Measurements from ENCODE around the gene STAT2. TPM values are rescaled to one million over a fixed set of nuclear protein-coding genes. Genes with fewer than 3 reads are reported as not detected.
"Not testable (repeated sequence)": the region's sequence is repeated elsewhere in the genome, so short reads cannot be mapped to it uniquely, and the experiment has no call there.

Gene STAT2
- polyA plus RNA-seq, 3 donors from 2014 or later: 49.5 to 78.1 (median 61.4) TPM

DNA sequence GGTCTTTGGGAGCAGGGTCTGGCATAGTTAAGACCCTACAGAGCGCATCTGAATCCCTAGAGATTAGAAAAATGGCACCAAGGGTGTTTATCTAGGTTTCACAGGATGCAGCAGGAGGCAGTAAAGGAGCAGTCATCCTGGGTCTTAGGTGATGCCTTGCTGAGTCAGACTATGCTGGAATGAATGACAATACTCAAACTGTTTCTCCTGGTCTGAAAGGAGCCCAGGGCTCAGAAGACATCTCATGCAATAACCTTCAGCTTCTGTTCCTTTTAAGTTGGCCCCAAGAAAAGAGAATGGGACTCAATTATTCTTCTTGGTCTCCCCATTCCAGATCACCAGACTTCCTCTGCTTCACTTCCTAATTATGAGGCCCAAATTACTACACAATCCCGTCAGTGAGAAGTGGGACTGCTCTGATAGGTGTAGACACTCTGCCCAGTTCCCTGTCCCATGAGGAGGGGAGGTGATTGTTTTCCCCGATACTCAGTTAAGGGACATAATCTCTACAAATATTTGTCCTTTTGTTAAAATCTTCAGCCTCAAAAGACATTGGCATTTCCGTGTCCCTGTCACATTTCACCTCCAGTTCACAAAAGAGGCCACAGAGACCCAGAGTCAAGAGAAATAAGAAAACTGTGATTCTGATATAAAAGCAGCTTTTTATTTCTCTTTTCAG, 17.5 kb upstream of the STAT2 start:
- no peak for DNase-seq
- no peaks in the 10 kb centered on the region for H3K36me3 Mint-ChIP-seq
- no peaks in the 10 kb centered on the region for H3K4me1 Mint-ChIP-seq
- H3K9me3 Mint-ChIP-seq: no peaks in the 10 kb centered on the region
- H3K27ac Mint-ChIP-seq: no peak overlapping the region
- H3K4me3 Mint-ChIP-seq: no peak overlapping the region
- H3K27me3 Mint-ChIP-seq (ENCODE audit: low read depth in 3 of 3): peaks cover 0 to 11% (median 5%) of the 10 kb centered on the region in 3 donors

DNA sequence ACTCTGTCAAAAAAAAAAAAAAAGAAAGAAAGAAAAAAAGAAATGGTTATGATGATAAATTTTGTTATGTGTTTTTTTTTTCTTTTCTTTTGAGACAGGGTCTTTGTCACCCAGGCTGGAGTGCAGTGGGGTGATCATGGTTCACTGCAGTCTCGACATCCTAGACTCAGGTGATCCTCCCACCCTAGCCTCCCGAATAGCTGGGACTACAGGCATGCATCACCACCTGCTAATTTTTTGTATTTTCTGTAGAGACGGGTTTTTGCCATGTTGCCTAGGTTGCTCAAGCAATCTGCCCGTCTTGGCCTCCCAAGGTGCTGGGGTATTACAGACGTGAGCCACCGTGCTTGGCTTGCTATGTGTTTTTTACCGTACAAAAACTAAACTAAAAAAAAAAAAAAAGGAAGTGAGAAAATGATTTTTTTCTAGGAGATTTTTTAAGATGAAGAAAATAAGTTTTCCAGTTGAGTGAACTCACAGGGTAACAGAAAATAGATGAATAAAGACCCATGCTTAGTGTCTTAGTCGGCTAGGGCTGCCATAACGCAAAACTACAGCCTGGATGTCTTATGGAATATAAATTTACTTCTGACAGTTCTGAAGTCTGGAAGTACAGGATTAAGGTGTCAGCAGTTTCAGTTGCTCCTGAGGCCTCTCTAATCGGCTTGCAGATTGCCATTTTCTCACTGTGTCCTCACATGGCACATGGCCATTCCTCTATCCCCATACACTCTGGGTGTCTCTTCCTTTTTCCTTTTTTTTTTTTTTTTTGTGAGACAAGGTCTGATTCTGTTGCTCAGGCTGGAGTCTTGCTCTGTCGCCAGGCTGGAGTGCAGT, 15.9 kb upstream of the STAT2 start:
- Mint-ChIP-seq H3K4me3 (no peak overlapping the region), H3K27ac (no peak overlapping the region), H3K4me1 (no peaks in the 10 kb centered on the region), H3K9me3 (no peaks in the 10 kb centered on the region), H3K36me3 (no peaks in the 10 kb centered on the region), H3K27me3 (ENCODE audit: low read depth in 3 of 3) (peaks cover 0 to 8% (median 5%) of the 10 kb centered on the region in 3 donors)
- DNase-seq: no peak

DNA sequence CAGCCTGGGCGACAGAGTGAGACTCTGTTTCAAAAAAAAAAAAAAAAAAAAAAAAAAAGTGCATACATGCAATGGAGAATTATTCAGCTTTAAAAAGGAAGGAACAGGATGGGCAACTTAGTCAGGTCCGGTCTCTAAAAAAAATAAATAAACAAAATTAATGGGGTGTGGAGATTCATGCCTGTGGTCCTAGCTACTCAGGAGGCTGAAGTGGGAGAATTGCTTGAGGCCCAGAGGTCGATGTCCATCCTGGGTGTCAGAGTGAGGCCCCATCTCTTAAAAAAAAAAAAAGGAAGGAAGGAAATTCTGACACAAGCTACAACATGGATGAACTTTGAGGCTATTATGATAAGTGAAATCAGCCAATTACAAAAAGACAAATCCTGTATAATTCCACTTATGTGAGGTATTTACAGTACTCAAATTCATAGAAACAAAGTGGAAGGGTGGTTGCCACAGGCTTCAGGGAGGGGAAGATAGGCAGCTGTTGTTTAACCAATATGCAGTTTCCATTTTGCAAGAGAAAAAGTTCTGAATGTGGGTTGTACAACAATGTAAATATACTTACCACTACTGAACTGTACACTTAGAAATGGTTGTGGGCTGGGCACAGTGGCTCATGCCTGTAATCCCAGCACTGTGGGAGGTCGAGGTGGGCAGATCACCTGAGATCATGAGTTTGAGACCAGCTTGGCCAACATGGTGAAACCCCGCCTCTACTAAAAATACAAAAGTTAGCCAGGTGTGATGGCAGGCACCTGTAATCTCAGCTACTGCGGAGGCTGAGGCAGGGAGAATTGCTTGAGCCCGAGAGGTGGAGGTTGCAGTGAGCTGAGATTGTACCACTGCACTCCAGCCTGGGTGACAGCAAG, 15.1 kb upstream of the STAT2 start:
- Mint-ChIP-seq H3K27ac (no peak overlapping the region), H3K27me3 (ENCODE audit: low read depth in 3 of 3) (peaks cover 0 to 6% (median 5%) of the 10 kb centered on the region in 3 donors), H3K9me3 (no peaks in the 10 kb centered on the region), H3K4me3 (no peak overlapping the region), H3K36me3 (no peaks in the 10 kb centered on the region), H3K4me1 (no peaks in the 10 kb centered on the region)
- no peak for DNase-seq

- DNase-seq: no peak
- Mint-ChIP-seq H3K36me3 (no peaks in the 10 kb centered on the region), H3K27ac (no peak overlapping the region), H3K4me3 (no peak overlapping the region), H3K9me3 (no peaks in the 10 kb centered on the region), H3K27me3 (ENCODE audit: low read depth in 3 of 3) (peaks cover 0 to 6% (median 5%) of the 10 kb centered on the region in 3 donors), H3K4me1 (no peaks in the 10 kb centered on the region)
Observed at GRCh38 chr12:56373515-56373914, 13.6 kb upstream of the STAT2 start.

GRCh38 chr12:56366948-56367347, 7.0 kb upstream of the STAT2 start:
- no peak for DNase-seq
- peak overlapping the region in 1 of 6 donors; percentile 53 for H3K27ac Mint-ChIP-seq
- H3K4me1 Mint-ChIP-seq: no peaks in the 10 kb centered on the region
- no peaks in the 10 kb centered on the region for H3K9me3 Mint-ChIP-seq
- H3K36me3 Mint-ChIP-seq: no peaks in the 10 kb centered on the region
- H3K27me3 Mint-ChIP-seq (ENCODE audit: low read depth in 3 of 3): no peaks in the 10 kb centered on the region
- H3K4me3 Mint-ChIP-seq: no peak overlapping the region

- no peak for DNase-seq
- no peaks in the 10 kb centered on the region for H3K36me3 Mint-ChIP-seq
- peaks cover 25 to 42% of the 10 kb centered on the region in 2 donors for H3K4me1 Mint-ChIP-seq
- H3K27me3 Mint-ChIP-seq (ENCODE audit: low read depth in 3 of 3): peaks cover 0 to 4% (median 4%) of the 10 kb centered on the region in 3 donors
- peak within 1 kb of the TSS; percentile 67 to 97 (median 90) for H3K27ac Mint-ChIP-seq
- H3K9me3 Mint-ChIP-seq: no peaks in the 10 kb centered on the region
- peak within 1 kb of the TSS; percentile 38 to 99 (median 97) for H3K4me3 Mint-ChIP-seq
Observed at GRCh38 chr12:56362130-56363059, 2.5 kb upstream of the STAT2 start, which contains the start of gene APOF. TSS of gene APOF (minus strand) at chr12:56362857. CDS start at chr12:56362745, 112 bp downstream.

- Mint-ChIP-seq H3K9me3 (no peaks in the 10 kb centered on the region), H3K4me1 (peaks cover 25 to 42% of the 10 kb centered on the region in 2 donors), H3K27me3 (ENCODE audit: low read depth in 3 of 3) (peaks cover 0 to 4% (median 4%) of the 10 kb centered on the region in 3 donors), H3K27ac (peak overlapping the region; percentile 75 to 98 (median 91)), H3K4me3 (peak overlapping the region; percentile 94 to 99 (median 97)), H3K36me3 (no peaks in the 10 kb centered on the region)
- no peak for DNase-seq
Observed at GRCh38 chr12:56361487-56362129, 1.7 kb upstream of the STAT2 start.

DNA sequence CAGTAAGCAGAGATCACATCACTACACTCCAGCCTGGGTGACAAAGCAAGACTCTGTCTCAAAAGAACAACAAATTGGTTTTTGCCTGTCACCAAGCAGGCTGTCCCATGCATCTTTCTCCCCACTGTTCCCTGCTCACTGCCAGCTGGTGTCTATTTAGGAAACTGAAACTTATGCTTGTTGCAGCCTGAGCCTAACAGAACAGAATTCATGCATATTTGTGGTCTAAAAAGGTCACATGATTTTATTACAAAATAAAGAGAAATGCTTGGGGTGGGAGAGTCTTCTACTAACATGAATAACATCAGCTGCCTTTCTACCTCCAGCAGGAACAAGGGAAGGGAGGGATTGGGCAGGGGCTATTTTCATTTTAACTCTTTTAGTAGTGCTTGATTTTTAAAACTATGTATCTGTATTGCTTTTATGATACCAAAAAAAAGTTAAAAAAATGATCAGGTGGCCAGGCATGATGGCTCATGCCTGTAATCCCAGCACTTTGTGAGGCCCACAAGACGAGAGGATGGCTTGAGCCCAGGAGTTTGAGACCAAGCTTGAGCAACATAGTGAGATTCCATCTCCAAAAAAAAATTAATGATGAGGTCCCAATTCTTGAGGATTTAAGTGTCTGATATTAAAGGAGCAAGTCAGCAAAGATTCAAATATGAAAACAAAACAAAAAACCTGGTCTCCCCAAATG, 923 bp downstream of the STAT2 start:
- no peak for DNase-seq
- Mint-ChIP-seq H3K27me3 (ENCODE audit: low read depth in 3 of 3) (peaks cover 0 to 4% (median 4%) of the 10 kb centered on the region in 3 donors), H3K36me3 (peaks cover 4 to 18% (median 10%) of the 10 kb centered on the region in 3 donors), H3K4me3 (peak overlapping the region; percentile 94 to 99 (median 97)), H3K4me1 (peaks cover 25 to 42% of the 10 kb centered on the region in 2 donors), H3K9me3 (no peaks in the 10 kb centered on the region), H3K27ac (peak overlapping the region; percentile 90 to 98 (median 94))

GRCh38 chr12:56351325-56351724, 8.6 kb downstream of the STAT2 start:
- no peaks in the 10 kb centered on the region for H3K27me3 Mint-ChIP-seq (ENCODE audit: low read depth in 3 of 3)
- no peak overlapping the region for H3K4me3 Mint-ChIP-seq
- H3K36me3 Mint-ChIP-seq: peaks cover 9 to 49% (median 21%) of the 10 kb centered on the region in 3 donors
- peak overlapping the region in 1 of 6 donors; percentile 12 for H3K27ac Mint-ChIP-seq
- no peak for DNase-seq
- H3K9me3 Mint-ChIP-seq: no peaks in the 10 kb centered on the region
- H3K4me1 Mint-ChIP-seq: no peaks in the 10 kb centered on the region

DNA sequence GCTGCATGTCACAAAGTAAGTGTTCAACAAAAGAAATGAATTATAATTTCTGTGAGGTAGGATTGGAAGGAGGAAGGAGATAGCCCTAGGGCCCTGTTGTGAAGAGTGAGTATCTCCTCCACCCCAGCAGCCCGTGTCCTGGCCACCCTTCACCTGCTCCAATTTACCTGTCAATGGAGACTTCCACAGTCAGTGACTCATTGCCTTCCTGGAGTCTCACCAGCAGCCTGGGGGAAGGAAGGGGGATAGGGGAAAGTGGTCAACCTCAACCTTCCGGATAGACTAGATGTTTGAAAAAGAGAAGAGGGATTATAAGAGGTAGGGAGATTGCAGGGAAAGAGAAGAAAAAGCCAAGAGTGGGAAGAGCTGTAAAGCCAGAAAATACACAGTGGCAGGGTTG, 9.2 kb downstream of the STAT2 start:
- Mint-ChIP-seq H3K27ac (peak overlapping the region in 2 of 6 donors; percentile 40 to 66), H3K27me3 (ENCODE audit: low read depth in 3 of 3) (no peaks in the 10 kb centered on the region), H3K36me3 (peaks cover 11 to 51% (median 23%) of the 10 kb centered on the region in 3 donors), H3K4me1 (no peaks in the 10 kb centered on the region), H3K9me3 (no peaks in the 10 kb centered on the region), H3K4me3 (no peak overlapping the region)
- DNase-seq: no peak

DNA sequence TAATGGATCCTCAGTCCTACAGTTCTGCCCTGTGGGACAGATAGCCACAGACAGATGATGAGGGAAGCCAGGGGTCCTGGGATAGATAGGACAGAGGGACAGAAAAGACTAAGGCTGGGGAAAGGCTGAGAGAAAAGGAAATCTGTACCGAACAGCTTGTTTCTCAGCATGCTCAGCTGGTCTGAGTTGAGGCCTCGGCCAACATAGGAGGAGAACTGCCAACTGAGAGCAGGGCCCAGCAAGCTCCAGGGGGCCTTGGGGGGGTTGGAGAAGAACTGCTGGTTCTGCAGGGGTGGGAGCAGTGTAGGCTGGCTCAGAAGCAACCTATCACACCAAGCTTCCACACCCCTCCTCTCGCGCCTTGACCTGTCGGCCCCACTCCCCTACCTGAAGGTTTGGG, 11.1 kb downstream of the STAT2 start:
- Mint-ChIP-seq H3K4me1 (no peaks in the 10 kb centered on the region), H3K9me3 (no peaks in the 10 kb centered on the region), H3K4me3 (no peak overlapping the region), H3K36me3 (peaks cover 18 to 45% (median 19%) of the 10 kb centered on the region in 3 donors), H3K27me3 (ENCODE audit: low read depth in 3 of 3) (no peaks in the 10 kb centered on the region), H3K27ac (peak overlapping the region in 1 of 6 donors; percentile 31)
- DNase-seq: no peak

DNA sequence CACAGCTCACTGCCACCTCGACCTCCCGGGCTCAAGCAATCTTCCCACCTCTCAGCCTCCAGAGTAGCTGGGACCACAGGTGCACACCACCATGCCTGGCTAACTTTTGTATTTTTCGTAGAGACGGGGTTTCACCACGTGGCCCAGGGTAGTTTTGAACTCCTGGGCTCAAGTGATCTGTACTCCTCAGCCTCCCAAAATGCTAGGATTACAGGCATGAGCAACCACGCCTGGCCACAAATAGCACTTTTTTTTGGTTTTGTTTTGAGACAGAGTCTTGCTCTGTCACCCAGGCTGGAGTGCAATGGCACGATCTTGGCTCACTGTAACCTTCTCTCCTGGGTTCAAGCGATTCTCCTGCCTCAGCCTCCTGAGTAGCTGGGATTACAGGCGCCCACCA, 12.7 kb downstream of the STAT2 start:
- Mint-ChIP-seq H3K27ac (peak overlapping the region in 1 of 6 donors; percentile 7), H3K36me3 (peaks cover 23 to 54% (median 27%) of the 10 kb centered on the region in 3 donors)
- H3K27me3 Mint-ChIP-seq (ENCODE audit: low read depth in 3 of 3); H3K9me3 Mint-ChIP-seq; DNase-seq; H3K4me1 Mint-ChIP-seq; H3K4me3 Mint-ChIP-seq: not testable (repeated sequence)

Data from immature natural killer cell (primary cell).